Activated T-cell treated with anti-CD3 and anti-CD28 coated beads, Interleukin-2, amount 50 U/mL, for 48 hours (primary cell): ENCODE data around the gene RSAD1.
A peak's percentile ranks its signal among the peaks of the same experiment; 100 is the strongest.

ENCODE experiments used
- DNase-seq, 2 experiments: peaks; one replicate each; pipeline ENCODE4 v3.0.0-alpha.2; 2020

RSAD1 gene

DNA sequence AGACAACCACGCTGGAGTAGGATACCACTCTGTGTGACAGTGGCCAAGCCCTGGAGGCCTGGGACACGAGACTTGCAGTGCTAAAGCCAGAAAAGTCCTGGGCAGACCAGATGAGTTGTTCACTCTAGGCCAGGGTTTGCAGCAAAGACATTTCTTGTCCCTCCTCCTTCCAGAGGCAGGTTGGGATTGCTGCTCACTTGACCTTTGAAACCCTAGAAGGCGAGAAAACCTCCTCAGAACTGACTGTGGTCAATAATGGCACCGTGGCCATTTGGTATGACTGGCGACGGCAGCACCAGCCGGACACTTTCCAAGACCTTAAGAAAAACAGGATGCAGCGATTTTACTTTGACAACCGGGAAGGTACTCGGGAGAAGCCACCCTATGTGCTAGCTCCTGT lies 44.1 kb downstream of the RSAD1 start:
- DNase-seq = no peak

DNA sequence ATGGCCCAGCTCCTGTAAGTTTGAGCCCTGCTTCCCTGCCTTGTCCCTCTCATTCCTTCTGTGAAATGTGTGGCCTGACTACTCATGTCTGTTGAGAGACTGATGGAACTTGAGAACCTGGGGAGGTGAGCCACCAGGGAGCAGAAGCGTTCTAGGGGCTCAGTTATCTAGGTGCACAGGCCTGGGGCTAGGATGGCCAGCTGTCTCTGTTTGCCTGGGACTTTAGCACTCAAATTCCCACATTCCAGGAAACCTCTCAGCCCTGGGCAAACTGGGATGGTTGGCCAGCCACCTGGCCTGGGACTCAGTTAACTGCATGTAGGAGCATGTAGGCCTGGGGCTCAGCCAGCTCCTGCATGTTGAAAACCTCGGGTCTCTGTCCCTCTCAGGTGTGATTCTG lies 44.5 kb downstream of the RSAD1 start:
- DNase-seq = no peak

DNA sequence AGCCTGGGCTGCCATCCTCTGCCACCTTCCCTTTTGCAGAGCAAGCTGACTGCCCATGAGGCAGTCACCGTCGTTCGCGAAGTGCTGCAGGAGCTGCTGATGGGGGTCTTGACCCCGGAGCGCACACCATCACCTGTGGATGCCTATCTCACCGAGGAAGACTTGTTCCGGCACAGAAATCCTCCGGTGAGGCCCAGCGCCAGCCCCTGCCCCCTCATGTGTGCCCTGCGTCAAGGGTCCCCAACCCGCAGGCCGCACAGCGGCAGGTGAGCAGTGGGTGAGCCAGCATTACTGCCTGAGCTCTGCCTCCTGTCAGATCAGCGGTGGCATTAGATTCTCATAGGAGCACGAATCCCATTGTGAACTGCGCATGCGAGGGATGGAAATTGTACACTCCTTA lies 46.2 kb downstream of the RSAD1 start:
- DNase-seq = no peak

DNA sequence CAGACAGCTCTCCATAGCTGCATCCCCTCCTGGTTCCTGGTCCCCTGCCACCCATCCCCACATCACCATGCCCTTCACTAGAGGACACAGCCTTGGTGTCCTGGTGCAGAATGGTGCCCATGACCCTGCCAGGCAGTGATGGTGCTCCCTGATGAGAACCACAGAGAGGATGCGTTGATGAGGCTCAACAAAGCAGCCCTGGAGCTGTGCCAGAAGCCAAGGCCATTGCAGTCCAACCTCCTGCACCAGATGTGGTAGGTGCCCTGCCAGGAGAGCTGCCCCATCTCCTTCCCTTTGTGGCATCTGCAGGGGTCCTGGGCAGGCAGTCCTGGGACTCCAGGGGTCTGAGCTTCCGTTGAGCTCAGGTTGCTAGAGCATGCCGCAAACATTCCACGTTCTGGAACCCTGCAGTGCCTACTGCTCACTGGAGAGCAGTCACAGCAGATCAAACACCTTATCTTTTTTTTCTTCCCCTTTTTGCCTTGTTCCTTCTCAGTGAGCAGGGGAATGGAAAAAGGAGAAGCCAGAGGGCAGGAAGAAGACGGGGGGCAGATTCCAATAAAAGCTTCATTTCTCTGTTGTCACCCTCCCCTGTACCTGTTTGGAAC lies 48.6 kb downstream of the RSAD1 start:
- DNase-seq = no peak

DNA sequence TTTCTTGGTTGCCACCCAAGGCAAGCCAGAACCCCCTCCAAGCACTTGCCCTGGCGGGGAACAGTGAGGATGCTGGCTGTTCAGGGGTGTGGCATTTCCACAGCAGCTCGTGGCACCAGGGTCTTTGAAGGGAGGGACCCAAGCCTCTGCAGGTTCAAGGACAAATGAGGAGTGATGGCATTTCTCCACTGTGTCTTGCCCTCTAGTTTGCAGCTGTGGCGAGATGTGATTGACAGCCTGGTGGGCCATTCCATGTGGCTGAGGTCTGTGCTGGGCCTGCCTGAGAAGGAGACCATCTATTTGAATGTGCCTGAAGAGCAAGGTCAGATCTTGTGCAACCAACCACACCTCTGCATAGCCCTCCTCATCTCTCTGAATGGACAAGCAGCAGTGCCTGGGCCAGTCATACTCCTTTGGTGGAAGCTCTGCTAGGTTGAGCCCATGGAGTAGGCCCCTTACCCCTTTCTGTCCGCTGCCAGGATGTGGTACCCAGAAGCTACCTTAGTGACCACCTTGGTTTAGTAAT lies 49.4 kb downstream of the RSAD1 start:
- no peak for DNase-seq

DNA sequence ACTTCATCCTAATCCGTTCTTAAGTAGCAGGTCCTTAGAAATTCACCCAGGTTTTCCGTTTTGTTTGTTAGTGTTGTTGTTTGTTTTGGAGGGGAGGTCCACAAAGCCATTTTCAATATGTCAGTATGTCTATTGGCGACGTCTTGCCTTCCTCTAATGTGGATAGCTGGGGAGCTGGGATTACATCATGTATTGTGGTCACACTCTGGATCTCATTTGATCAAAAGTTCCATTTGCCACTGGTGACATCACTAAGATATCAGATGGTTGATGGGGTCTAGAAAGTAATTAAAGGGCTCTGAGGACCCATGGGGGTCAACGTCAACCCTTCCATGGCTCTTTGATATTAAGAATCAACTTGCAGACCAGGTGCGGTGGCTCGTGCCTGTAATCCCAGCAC lies 51.2 kb downstream of the RSAD1 start:
- DNase-seq = no peak

DNA sequence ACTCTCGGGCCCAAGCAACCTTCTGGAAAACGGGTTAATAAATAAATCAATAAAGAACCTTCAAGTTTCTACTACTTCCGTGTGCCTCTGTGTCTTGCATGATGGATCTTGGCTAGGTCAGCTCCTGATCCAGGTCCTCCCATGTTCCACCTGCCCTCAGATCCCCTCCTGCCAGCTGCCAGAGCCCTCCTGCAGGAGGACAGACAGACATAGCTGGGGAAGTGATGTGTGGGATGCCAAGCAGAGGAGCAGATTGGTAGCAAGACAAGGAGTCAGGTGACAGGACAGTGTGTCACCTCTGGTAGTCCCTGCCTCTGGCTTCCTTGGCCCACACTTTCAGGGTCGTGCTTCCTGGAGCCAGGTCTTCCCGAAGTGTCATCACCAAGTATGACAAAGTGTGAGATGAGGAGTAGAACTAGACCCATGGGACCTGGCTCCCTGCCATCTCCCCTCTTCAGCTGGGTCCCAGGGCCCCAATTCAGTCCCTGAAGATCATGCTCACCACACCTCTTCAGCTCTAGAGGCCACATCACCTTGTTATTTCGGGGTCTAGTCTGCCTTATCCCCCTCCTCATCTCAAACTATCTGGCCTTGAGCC lies 52.9 kb downstream of the RSAD1 start:
- DNase-seq = no peak

DNA sequence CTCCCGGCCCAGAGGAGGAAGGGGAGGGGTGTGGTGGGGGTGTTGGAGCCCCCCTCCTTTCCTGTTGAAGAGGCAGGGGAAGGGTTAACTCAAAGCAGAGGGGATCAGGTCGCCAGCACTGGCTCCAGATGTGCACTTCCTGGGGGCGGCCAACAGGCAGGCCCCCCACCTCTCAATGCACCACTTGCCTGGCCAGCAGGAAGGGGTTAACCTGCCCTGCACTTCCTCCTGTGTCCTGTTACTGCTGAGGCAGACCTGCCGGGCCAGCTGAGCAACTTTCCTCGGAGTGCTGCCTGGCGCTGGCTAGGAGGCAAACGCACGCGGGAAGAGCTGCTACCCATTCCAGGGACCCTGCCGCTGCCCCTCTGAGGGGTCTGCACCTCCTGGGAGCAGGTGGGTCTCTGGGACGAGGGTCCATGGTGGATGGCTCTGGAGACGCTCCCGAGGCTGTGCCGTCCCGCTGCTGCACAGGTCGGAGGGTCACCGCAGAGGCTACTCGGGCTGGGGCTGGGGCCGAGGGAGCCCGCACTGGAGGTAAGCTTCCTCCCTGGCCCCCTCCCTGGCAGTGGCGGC lies 53.9 kb downstream of the RSAD1 start, which contains the start of gene EPN3:
EPN3 (plus strand) TSS at position 284 of the 573 bp plus-strand sequence. CDS start 3,822 bp downstream, outside the sequence.
- DNase-seq = no peak

DNA sequence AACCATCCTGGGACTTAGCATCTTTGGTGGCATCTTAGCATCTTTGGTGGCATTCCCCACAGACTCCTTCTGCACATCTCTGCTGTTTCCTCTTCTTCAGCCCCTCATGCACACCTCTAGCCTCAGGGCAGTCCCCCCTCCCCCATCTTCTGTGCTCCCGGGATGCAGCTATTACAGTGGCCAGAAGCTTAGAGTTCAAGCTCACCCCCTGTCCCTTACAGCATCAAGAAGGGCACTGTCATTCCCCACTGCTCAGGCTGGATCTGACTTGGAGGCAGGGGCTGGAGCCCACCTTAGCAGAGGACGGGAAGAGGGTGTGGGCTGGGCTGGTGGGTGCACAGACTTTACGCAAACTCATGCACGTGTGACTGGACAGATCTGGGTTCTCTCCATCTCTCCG lies 54.5 kb downstream of the RSAD1 start:
- no peak for DNase-seq

DNA sequence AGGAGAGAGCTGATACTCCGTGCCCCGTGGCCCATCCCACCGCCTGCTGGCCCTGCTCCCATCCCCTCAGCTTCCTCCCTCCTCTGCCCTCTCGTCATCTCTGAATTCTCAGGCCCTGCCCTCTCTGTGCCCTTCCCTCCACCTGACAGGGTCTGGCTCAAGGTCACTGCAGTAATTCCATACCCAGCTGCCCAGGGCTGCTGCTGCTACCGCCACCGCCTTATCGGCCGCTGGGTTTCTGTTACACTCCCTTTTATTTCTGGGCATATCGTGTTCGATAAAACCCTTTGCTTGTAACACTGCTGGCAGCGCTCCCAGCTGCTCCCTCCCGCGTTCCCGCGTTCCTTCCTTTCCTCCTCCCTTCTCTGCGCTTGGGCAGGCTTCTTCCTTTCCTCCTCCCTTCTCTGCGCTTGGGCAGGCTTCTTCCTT lies 55.1 kb downstream of the RSAD1 start:
- no peak for DNase-seq

DNA sequence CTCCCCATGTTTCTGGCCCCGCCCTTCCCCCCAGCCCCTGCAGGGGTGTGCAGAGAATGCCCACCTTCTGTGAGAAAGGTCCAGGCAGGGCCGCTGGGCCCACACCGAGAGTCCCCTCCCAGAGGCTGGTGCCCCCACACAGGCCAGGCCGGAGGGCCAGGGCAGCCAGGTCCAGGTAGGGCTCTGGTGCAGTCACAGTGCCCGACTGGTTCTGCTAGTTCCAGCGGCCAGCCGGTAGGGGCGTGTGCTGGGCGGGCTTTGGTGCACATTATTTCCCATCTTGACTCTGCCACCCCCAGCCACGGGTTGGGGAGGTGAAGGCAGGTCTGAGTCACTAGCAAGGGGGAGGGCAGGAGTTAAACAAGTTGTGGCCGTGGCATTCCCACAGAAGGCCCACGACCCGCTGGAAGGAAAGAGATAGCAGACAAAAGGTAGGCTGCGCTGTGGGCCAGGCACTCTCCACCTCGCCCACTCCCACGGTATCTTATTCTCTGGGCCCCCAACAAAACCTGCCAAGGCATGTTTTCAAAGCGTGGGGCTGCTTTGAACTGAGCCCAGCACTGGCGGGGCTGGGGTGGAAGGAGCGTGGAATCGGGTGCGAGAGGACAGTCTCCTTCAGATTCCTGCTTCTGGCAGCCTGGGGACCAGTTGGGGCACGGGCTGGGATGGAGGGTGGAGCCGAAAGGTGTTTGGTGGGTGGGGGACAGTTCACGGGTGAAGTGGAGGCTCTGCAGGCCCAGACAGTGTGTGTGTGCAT lies 55.7 kb downstream of the RSAD1 start:
- peak; percentile 54 to 60 for DNase-seq

DNA sequence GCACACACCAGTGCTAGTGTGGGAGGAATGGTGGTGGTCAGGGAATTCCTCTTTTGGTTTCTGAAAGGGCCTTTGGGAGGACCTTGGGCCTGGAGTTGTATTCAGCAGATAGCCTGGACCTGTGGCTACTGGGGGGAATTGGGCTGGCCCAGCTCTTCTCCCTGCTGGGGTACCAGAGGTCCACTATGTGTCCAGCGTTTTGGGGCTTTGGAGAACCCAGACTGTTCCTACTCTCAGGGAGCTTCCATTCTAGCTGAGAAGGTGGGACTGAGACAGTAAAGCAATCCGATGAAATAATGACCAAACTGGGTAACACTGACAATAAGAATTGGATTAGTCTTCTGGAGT lies 56.3 kb downstream of the RSAD1 start:
- DNase-seq = no peak

DNA sequence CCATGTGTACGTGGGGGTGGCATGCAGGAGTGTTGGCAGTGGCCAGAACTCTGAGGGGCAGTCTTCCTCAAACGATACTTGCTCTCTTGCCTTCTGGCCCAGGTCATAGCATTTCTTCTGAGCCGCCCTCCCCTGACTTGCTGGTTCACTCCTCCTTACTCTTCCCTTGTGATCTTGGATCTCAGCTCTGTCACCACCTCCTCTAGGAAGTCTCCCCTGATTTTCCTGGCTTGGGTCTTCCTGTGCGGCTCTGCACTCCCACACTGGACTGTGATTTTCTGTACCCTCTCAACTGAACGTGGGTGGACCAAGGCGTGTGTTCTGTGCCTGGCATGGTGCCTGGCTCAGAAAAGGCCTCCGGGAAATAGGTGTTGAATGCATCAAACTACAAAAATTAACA lies 56.7 kb downstream of the RSAD1 start:
- DNase-seq = no peak
